K562 (cell line): ENCODE data around the gene LMNB1. TPM values are rescaled to one million over a fixed set of nuclear protein-coding genes. Genes with fewer than 3 reads are reported as not detected.

ENCODE experiments used
- BCL6 ChIP-seq: fragments of 250-450 bp; sonication (Bioruptor Pico); IDR thresholded peaks from 2 replicates; pipeline ENCODE4 v1.4.0; 2020
- COPS2 ChIP-seq: fragments of 450-650 bp; conservative IDR thresholded peaks from 2 replicates; pipeline ENCODE4 v1.6.1; 2016; ENCODE audit warnings: mild to moderate bottlenecking, moderate library complexity
- HDAC1 ChIP-seq, 2 experiments: fragments of 450-650 bp; IDR thresholded peaks; 2 replicates each; pipeline ENCODE4 v1.6.1; 2016 to 2017; ENCODE audit warnings: inconsistent platforms in 1 of 2, mild to moderate bottlenecking in 1 of 2, moderate library complexity in 1 of 2
- LARP7 ChIP-seq: fragments of 450-650 bp; IDR thresholded peaks from 2 replicates; pipeline ENCODE4 v1.6.1; 2016
- MBD1 ChIP-seq: fragments of 250-450 bp; sonication (Bioruptor Pico); IDR thresholded peaks from 2 replicates; pipeline ENCODE4 v1.8.0; 2022; ENCODE audit warnings: inconsistent platforms
- MGA ChIP-seq: fragments of 450-650 bp; IDR thresholded peaks from 2 replicates; pipeline ENCODE4 v1.6.1; 2016; ENCODE audit warnings: mild to moderate bottlenecking, moderate library complexity
- RNF2 ChIP-seq: sonication (generic); IDR thresholded peaks from 2 replicates; pipeline ENCODE4 v1.6.1; 2016
- ZBTB17 ChIP-seq: fragments of 450-650 bp; formaldehyde crosslinking; IDR thresholded peaks from 2 replicates; pipeline ENCODE4 v1.4.0; 2020; ENCODE audit warnings: mild to moderate bottlenecking
- ZNF124 ChIP-seq: sonication (generic); formaldehyde crosslinking; IDR thresholded peaks from 2 replicates; pipeline ENCODE4 v1.8.1; 2022; ENCODE audit warnings: missing genetic modification reagents
- polyA plus RNA-seq, 8 experiments: library from polyadenylated mRNA; depleted of rRNA in 4 of 8; stranded (reverse) in 5 of 8; unstranded in 3 of 8; fragments of >200 nt; fragmentation: Nextera tagmentation in 2 of 8; fragmentation: Illumina TruSeq in 1 of 8; extraction: Ambion mirVana in 2 of 8; extraction: Trizol in 1 of 8; gene quantifications; 2 replicates each; pipeline versions ENCODE4 v1.2.1 to v1.2.3, GENCODE V29; 2011 to 2014; ENCODE audit warnings: inconsistent platforms in 1 of 8, missing spikeins in 1 of 8
- total RNA-seq, 7 experiments: library from RNA; depleted of rRNA in 6 of 7; stranded (reverse); fragments of >200 nt in 6 of 7; fragmentation: Illumina TruSeq in 2 of 7; extraction: Trizol in 2 of 7; gene quantifications; 2 replicates each; pipeline versions ENCODE4 v1.2.1 to v1.2.3, GENCODE V29; 2011 to 2021; ENCODE audit warnings: low replicate concordance in 1 of 7

The LMNB1 gene
- total and polyA plus RNA-seq, 9 of the 15 experiments (the other 6 are each of a cell fraction or from before 2014, with no cell fraction given): 2.8 to 190 (median 131) TPM

GRCh38 chr5:126776499-126777256 lies at the start of gene LMNB1 (continued):
- TF ChIP-seq MGA (peak; percentile 77), BCL6 (no peak), ZNF124 (no peak), HDAC1 (IDR thresholded peaks at IDR 0.05) (peak in 1 of 2 experiments; percentile 85; a peak in 2 of 4 replicates), LARP7 (no peak; the same call in 1 of the 2 replicates), RNF2 (peak; percentile 49; the same call in 1 of the 2 replicates), COPS2 (no peak), ZBTB17 (CRISPR knock-in tag) (no peak), MBD1 (CRISPR knock-in tag) (no peak)
